Upper lobe of left lung (tissue), 6 donors: ENCODE measurements around the gene ERRFI1. TPM values are rescaled to one million over a fixed set of nuclear protein-coding genes. Genes with fewer than 3 reads are reported as not detected.

Experiments used
- ATAC-seq, 2 donors: fragments of 200-7000 bp; cut with Tn5 transposase; one replicate each; pipeline ENCODE4 v1.9.1; 2022; ENCODE audit warnings: mild to moderate bottlenecking in 2 of 2, moderate library complexity in 2 of 2; ENCODE audit not compliant: low FRiP score in 2 of 2
- DNase-seq, 2 donors: peaks; one replicate each; pipeline ENCODE4 v3.0.0-alpha.2; 2019 to 2020
- H3K27ac ChIP-seq, 4 donors: fragments of 200-600 bp; sonication (generic); one replicate each; pipeline ENCODE4 v1.5.1; 2016 to 2019
- H3K27me3 ChIP-seq, 4 donors: fragments of 200-600 bp; sonication (generic); one replicate each; pipeline ENCODE4 v1.5.1; 2017 to 2019
- H3K36me3 ChIP-seq, 4 donors: fragments of 200-600 bp; sonication (generic); one replicate each; pipeline ENCODE4 v1.5.1; 2016 to 2019
- H3K4me1 ChIP-seq, 4 donors: fragments of 200-600 bp; sonication (generic); one replicate each; pipeline ENCODE4 v1.5.1; 2018 to 2019
- H3K4me3 ChIP-seq, 4 donors: fragments of 200-600 bp; sonication (generic); one replicate each; pipeline ENCODE4 v1.5.1; 2017 to 2019; ENCODE audit warnings: mild to moderate bottlenecking in 2 of 4, moderate library complexity in 1 of 4
- H3K9me3 ChIP-seq, 4 donors: fragments of 200-600 bp; sonication (generic); one replicate each; pipeline ENCODE4 v1.5.1; 2018 to 2019
- EP300 ChIP-seq, 4 donors: sonication (generic); formaldehyde crosslinking; IDR thresholded peaks; one replicate each; pipeline ENCODE4 v1.5.1; 2017; ENCODE audit warnings: antibody characterized with exemption in 4 of 4, control low read depth in 2 of 4
- POLR2A ChIP-seq, 4 donors: fragments of 450-650 bp; IDR thresholded peaks; one replicate each; pipeline ENCODE4 v1.5.1; 2016 to 2017; ENCODE audit warnings: antibody characterized with exemption in 4 of 4, mild to moderate bottlenecking in 2 of 4
- POLR2AphosphoS5 ChIP-seq, 2 donors: sonication (generic); formaldehyde crosslinking; IDR thresholded peaks; one replicate each; pipeline ENCODE4 v1.5.1; 2017; ENCODE audit warnings: antibody characterized with exemption in 2 of 2
- WGBS, 2 donors: methylation state at CpG; one replicate each; pipeline ENCODE4 v1.1.5; 2017 to 2018; 5-methylcytosine and 5-hydroxymethylcytosine counted together
- total RNA-seq, 6 donors: library from RNA; depleted of rRNA in 4 of 6; stranded (reverse); fragments of >200 nt in 4 of 6; gene quantifications; one replicate each; pipeline versions ENCODE4 v1.1.0 to v1.2.1, GENCODE V29; 2016 to 2021
- TF ChIP-seq, protein P1 (sequence below), 6 experiments: fragments of 450-650 bp in 4 of 6; fragments of 200-600 bp in 2 of 6; sonication (generic) in 2 of 6; IDR thresholded peaks; one replicate each; pipeline ENCODE4 v1.5.1; 2016 to 2019; ENCODE audit warnings: antibody characterized with exemption in 6 of 6
- donor health status: DM: no; HTN: no; CAD: no; lungs with moderate emphysema.
- donor health status: DM: no; HTN: yes; CAD: no; lungs with severe emphysema.

The ERRFI1 gene
- total RNA-seq, 6 donors from 2014 or later: 30.4 to 164 (median 84.6) TPM

DNA sequence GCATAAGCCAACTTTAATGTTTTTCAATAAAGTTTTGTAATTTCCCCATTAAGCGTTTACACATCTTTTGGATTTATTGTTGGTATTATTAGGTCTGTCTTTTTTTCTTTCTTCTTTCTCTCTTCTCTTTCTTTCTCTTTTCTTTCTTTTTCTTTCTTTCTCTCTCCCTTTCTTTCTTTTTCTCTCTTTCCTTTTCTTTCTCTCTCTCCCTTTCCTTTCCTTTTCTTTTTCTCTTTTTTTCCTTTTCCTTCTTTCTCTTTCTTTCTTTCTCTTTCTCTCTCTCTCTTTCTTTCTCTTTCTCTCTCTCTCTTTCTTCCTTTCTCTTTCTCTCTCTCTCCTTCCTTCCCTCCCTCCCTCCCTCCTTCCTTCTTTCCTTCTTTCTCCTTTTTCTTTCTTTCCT lies 31.3 kb downstream of the ERRFI1 start:
- H3K27me3 ChIP-seq: no peaks in the 10 kb centered on the region
- WGBS, 2 donors: 93 to 100% methylated on average over 1 of the region's 1 CpG
- DNase-seq: no peak
- no peaks in the 10 kb centered on the region for H3K9me3 ChIP-seq
- no peak overlapping the region for H3K4me3 ChIP-seq
- H3K4me1 ChIP-seq: no peaks in the 10 kb centered on the region
- no peak for ATAC-seq
- no peak overlapping the region for H3K27ac ChIP-seq
- TF ChIP-seq EP300 (IDR thresholded peaks at IDR 0.05) (no peak), POLR2A (IDR thresholded peaks at IDR 0.05) (no peak)
- H3K36me3 ChIP-seq: no peaks in the 10 kb centered on the region

DNA sequence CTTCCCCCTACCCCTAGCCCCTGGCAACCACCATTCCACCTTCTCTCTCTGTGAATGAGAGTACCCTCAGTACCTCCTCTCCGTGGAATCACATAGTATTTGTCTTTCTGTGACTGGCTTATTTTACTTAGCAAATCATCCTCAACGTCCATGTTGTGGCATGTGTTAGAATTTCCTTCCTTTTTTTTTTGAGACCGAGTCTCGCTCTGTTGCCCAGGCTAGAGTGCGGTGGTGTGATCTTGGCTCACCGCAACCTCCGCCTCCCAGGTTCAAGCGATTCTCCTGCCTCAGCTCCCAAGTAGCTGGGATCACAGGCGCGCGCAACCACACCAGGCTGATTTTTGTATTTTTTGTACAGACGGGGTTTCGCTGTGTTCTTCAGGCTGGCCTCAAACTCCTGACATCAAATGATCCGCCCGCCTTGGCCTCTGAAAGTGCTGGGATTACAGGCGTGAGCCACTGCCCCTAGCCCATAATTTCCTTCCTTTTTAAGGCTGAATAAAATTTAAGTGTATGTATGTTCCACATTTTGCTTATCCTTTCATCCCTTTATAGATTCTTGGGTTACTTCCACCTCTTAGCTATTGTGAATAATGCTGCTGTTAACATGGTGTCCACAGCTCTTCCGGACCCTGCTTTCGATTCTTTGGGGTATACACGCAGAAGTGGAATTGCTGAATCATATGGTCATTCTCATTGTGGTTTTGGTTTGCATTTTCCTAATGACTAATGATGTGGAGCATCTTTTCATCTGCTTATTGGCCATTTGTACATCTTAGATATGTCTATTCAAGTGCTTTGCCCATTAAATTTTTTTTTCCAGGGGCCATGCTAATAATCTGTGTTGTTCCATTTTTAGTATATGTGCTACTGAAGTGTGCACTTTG lies 32.3 kb downstream of the ERRFI1 start:
- no peaks in the 10 kb centered on the region for H3K36me3 ChIP-seq
- H3K4me3 ChIP-seq: no peak overlapping the region
- TF ChIP-seq POLR2A (IDR thresholded peaks at IDR 0.05) (no peak), POLR2AphosphoS5 (IDR thresholded peaks at IDR 0.05) (no peak), EP300 (IDR thresholded peaks at IDR 0.05) (no peak)
- TF ChIP-seq, protein P1, sequence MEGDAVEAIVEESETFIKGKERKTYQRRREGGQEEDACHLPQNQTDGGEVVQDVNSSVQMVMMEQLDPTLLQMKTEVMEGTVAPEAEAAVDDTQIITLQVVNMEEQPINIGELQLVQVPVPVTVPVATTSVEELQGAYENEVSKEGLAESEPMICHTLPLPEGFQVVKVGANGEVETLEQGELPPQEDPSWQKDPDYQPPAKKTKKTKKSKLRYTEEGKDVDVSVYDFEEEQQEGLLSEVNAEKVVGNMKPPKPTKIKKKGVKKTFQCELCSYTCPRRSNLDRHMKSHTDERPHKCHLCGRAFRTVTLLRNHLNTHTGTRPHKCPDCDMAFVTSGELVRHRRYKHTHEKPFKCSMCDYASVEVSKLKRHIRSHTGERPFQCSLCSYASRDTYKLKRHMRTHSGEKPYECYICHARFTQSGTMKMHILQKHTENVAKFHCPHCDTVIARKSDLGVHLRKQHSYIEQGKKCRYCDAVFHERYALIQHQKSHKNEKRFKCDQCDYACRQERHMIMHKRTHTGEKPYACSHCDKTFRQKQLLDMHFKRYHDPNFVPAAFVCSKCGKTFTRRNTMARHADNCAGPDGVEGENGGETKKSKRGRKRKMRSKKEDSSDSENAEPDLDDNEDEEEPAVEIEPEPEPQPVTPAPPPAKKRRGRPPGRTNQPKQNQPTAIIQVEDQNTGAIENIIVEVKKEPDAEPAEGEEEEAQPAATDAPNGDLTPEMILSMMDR (IDR thresholded peaks at IDR 0.05): no peak
- no peaks in the 10 kb centered on the region for H3K27me3 ChIP-seq
- DNase-seq: no peak
- no peak overlapping the region for H3K27ac ChIP-seq
- ATAC-seq: no peak
- 82 to 91% methylated on average over 19 of the region's 19 CpGs for WGBS, 2 donors
- H3K4me1 ChIP-seq: no peaks in the 10 kb centered on the region
- no peaks in the 10 kb centered on the region for H3K9me3 ChIP-seq

DNA sequence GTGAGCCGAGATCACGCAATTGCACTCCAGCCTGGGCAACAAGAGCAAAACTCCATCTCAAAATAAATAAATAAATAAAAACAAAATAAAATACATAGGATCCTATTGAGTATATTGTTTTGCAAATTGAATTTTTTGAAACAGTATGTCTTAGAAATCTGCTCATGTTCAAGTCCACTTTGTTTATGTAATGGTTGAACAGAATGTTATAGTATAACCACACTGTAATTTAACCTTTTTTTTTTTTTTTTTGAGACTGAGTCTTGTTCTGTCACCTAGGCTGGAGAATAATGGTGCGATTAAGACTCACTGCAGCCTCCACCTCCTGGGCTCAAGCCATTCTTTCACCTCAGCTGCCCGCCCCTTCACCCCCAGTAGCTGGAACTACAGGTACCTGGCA lies 33.2 kb downstream of the ERRFI1 start:
- WGBS, 2 donors: 97 to 100% methylated on average over 4 of the region's 4 CpGs

DNA sequence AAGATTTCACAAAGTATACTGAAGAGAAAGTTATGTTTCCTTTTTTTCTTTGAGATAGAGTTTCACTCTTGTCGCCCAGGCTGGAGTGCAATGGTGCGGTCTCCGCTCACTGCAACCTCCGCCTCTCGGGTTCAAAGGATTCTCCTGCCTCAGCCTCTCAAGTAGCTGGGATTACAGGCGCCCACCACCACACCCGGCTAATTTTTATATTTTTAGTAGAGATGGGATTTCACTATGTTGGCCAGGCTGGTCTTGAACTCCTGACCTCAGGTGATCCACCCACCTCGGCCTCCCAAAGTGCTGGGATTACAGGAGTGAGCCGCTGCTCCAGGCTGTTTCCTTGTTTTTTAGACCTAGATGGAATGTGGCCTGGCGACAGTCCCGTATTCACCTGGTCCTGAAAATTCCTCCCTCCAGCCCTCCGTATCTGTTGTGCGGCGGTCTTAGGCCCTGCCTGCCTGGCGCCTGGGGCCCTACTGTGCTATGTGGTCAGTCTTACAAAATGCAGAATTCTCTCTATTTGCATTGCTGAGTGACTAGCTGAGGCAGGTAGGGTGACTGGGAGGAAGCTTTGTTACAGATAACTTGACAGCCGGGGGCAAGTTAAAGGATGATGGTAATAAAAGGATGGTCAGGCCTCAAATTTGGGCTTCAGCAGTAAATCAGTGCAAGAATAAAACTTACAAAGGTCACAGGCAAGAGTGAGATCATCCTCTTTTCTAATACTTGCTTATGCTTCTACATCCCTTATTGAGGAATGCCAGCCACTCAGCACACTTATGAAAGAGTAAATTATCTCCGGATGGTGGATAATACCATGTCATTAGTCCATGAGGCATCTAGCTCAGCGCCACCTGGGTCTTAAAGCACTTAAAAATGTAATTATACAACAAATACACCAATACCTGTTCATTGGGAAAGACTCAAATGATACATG lies 34.3 kb downstream of the ERRFI1 start:
- no peak for ATAC-seq
- H3K4me1 ChIP-seq: no peaks in the 10 kb centered on the region
- 89 to 92% methylated on average over 18 of the region's 18 CpGs for WGBS, 2 donors

More for the DNA sequence above, 33.2 kb downstream of the ERRFI1 start:
- no peak overlapping the region for H3K27ac ChIP-seq
- no peak overlapping the region for H3K4me3 ChIP-seq
- no peak for TF ChIP-seq POLR2AphosphoS5 (IDR thresholded peaks at IDR 0.05)
- TF ChIP-seq, protein P1 (IDR thresholded peaks at IDR 0.05): no peak
- TF ChIP-seq EP300 (IDR thresholded peaks at IDR 0.05): no peak
- TF ChIP-seq POLR2A (IDR thresholded peaks at IDR 0.05): no peak
- H3K36me3 ChIP-seq: no peaks in the 10 kb centered on the region
- H3K9me3 ChIP-seq: no peaks in the 10 kb centered on the region
- ATAC-seq (no peak), DNase-seq (no peak)
- no peaks in the 10 kb centered on the region for H3K4me1 ChIP-seq
- no peaks in the 10 kb centered on the region for H3K27me3 ChIP-seq

More for the DNA sequence above, 34.3 kb downstream of the ERRFI1 start:
- Histone ChIP-seq H3K27ac (no peak overlapping the region), H3K4me3 (no peak overlapping the region), H3K9me3 (no peaks in the 10 kb centered on the region), H3K27me3 (no peaks in the 10 kb centered on the region), H3K36me3 (peaks cover 0 to 10% (median under 1%) of the 10 kb centered on the region in 4 donors)
- TF ChIP-seq POLR2AphosphoS5 (IDR thresholded peaks at IDR 0.05) (no peak), POLR2A (IDR thresholded peaks at IDR 0.05) (no peak), EP300 (IDR thresholded peaks at IDR 0.05) (no peak)
- TF ChIP-seq, protein P1 (IDR thresholded peaks at IDR 0.05): no peak
- no peak for DNase-seq
